Peyer's patch (tissue), 4 donors: ENCODE data around the gene POU2F2.

Experiments used
- CTCF ChIP-seq, 6 experiments: fragments of 450-650 bp in 4 of 6; fragments of 200-600 bp in 2 of 6; sonication (generic) in 1 of 6; IDR thresholded peaks; one replicate each; pipeline ENCODE4 v1.5.1; 2017 to 2019; ENCODE audit warnings: antibody characterized with exemption in 6 of 6, mild to moderate bottlenecking in 3 of 6, moderate library complexity in 1 of 6
- POLR2A ChIP-seq, 2 donors: fragments of 450-650 bp; IDR thresholded peaks; one replicate each; pipeline ENCODE4 v1.5.1; 2017; ENCODE audit warnings: antibody characterized with exemption in 2 of 2, mild to moderate bottlenecking in 2 of 2, moderate library complexity in 2 of 2

DNA sequence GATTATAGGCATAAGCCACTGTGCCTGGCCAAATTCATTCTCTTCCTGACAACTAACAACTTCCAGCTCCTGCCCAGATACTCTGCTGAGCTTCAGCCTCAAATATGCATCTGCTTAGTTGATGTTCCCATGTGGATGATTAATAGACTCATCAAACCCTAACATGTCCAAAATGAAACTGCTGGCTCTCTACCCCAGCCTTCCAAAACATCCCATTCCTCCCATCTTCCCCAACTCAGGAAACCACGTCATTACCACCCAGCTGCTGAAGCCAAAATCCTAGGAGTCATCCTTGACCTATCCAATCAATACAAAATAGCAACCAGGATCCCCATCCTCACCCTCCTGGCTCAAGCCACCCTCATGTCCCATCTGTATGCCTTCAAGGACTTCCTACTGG is 20.9 kb downstream of the POU2F2 start:
- no peak for TF ChIP-seq POLR2A (IDR thresholded peaks at IDR 0.05)
- TF ChIP-seq CTCF (IDR thresholded peaks at IDR 0.05) = no peak
